MCF 10A (cell line): ENCODE data around the gene PLPP2. TPM values are rescaled to one million over a fixed set of nuclear protein-coding genes. Genes with fewer than 3 reads are reported as not detected.

Source experiments
- BruUV-seq: library from RNA; stranded (reverse); fragments of 400-500 nt; replicated peaks from 2 replicates; lab custom pipeline; 2021; lab: Mats Ljungman, UMichigan
- CTCF ChIA-PET: fragments of 300-600 bp; sonication (Branson Sonifier 250); formaldehyde crosslinking; extraction: SDS; loops from one replicate; lab custom pipeline; 2021; ENCODE audit warnings: antibody characterized with exemption, inconsistent platforms; lab: Yijun Ruan, JAX
- POLR2A ChIA-PET: fragments of 300-600, 350-650 bp; sonication (Branson Sonifier 250); formaldehyde crosslinking; extraction: SDS; loops from one replicate; lab custom pipeline; 2020; ENCODE audit warnings: antibody characterized with exemption, inconsistent platforms; lab: Yijun Ruan, JAX
- DNase-seq: peaks from one replicate; pipeline ENCODE4 v3.0.0-alpha.2; 2018; ENCODE audit not compliant: unreplicated experiment
- H3K27ac Mint-ChIP-seq: one replicate; pipeline ENCODE4 v1.8.0; 2022; ENCODE audit warnings: mild to moderate bottlenecking, low read depth, mixed read lengths; ENCODE audit not compliant: unreplicated experiment
- H3K27me3 Mint-ChIP-seq: one replicate; pipeline ENCODE4 v1.8.0; 2022; ENCODE audit warnings: mixed read lengths; ENCODE audit not compliant: insufficient read depth, unreplicated experiment
- H3K36me3 Mint-ChIP-seq: one replicate; pipeline ENCODE4 v1.8.0; 2022; ENCODE audit warnings: mild to moderate bottlenecking, moderate library complexity, mixed read lengths; ENCODE audit not compliant: insufficient read depth, unreplicated experiment
- H3K4me1 Mint-ChIP-seq: one replicate; pipeline ENCODE4 v1.8.0; 2022; ENCODE audit warnings: mixed read lengths; ENCODE audit not compliant: insufficient read depth, unreplicated experiment
- H3K4me3 Mint-ChIP-seq: one replicate; pipeline ENCODE4 v1.8.0; 2022; ENCODE audit warnings: mild to moderate bottlenecking, moderate library complexity, mixed read lengths; ENCODE audit not compliant: unreplicated experiment
- H3K9me3 Mint-ChIP-seq: one replicate; pipeline ENCODE4 v1.8.0; 2022; ENCODE audit warnings: mixed read lengths; ENCODE audit not compliant: unreplicated experiment
- CTCF ChIP-seq: fragments of 200-600 bp; IDR thresholded peaks from one replicate; pipeline ENCODE4 v1.8.0; 2022; ENCODE audit warnings: antibody characterized with exemption, mild to moderate bottlenecking; ENCODE audit not compliant: unreplicated experiment
- intact Hi-C: fragments of 100-400 bp; cut with micrococcal nuclease; formaldehyde crosslinking; loops from 2 replicates; pipeline ENCODE4 v1.14.1; 2022
- total RNA-seq: library from RNA; stranded (reverse); gene quantifications from 2 replicates; pipeline ENCODE4 v1.2.3, GENCODE V29; 2022

PLPP2 gene
- total RNA-seq, 1 experiment from 2014 or later = 5.4 TPM

DNA sequence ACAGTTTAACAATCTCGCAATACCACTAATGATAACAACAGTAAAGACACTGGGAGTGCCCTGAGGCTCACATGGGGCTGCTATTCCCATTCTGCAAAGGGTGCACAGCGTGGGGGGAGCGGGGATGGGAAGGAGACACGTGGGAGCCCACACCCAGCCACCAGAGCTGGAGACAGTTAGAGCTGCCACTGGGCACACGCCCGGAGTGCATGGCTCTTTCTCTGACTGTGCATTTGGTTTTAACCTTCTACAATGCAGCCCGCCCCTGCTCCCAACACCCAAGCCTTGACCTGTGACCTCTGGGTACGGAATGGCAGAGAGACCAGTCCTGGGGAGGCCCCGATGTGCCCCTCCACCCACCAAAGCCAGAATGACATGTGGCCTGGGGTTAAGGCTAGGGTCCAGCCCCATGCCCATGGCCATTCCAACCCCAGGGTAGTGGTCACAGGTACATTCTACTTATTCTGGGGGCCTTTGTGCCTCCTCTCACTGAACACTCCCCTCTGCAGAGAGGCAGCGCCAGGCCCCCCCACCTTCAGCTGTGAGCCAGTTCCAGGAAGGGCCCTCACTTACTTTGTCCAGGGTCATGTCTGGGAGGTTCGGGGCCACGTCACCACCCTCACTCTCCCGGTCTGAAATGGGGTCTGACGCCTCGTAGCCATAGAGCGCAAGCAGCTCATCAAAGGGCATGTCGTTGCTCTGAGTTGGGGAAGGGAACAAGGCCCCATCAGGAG is 36.3 kb upstream of the PLPP2 start:
- no TSS peak for BruUV-seq

DNA sequence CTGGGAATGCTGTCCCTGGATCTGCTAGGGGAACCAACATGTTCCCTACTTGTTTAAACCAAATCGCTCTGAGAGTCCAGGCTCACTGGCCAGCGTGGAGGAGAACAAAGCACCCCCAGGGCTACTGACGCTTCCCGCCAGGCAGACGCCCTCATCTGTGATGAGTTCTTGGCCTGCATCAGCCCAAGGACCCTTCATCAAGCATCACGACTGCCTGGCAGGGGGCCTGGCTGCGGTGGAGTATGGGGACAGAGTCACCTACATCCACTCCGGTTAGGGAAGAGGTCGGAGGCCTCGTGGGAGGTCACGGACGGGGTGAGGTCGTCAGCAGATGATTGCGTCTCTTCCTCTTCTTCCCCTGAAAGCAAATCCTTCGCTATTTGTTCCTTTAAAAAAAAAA is 35.7 kb upstream of the PLPP2 start:
- no peak for DNase-seq

More for the DNA sequence above, 36.3 kb upstream of the PLPP2 start:
- Mint-ChIP-seq H3K4me1 (no peaks in the 10 kb centered on the region), H3K9me3 (no peaks in the 10 kb centered on the region), H3K27ac (no peak overlapping the region), H3K36me3 (peaks cover 61% of the 10 kb centered on the region), H3K4me3 (no peak overlapping the region), H3K27me3 (no peaks in the 10 kb centered on the region)
- intact Hi-C loops = no loop called here
- ChIA-PET POLR2A (no interaction called here), CTCF (interaction anchor here (0.6 kb wide), 1 partner anchor 32 kb away, joined by 3 read pairs; no protein-coding TSS in a partner anchor)
- TF ChIP-seq CTCF = no peak
- DNase-seq = no peak

DNA sequence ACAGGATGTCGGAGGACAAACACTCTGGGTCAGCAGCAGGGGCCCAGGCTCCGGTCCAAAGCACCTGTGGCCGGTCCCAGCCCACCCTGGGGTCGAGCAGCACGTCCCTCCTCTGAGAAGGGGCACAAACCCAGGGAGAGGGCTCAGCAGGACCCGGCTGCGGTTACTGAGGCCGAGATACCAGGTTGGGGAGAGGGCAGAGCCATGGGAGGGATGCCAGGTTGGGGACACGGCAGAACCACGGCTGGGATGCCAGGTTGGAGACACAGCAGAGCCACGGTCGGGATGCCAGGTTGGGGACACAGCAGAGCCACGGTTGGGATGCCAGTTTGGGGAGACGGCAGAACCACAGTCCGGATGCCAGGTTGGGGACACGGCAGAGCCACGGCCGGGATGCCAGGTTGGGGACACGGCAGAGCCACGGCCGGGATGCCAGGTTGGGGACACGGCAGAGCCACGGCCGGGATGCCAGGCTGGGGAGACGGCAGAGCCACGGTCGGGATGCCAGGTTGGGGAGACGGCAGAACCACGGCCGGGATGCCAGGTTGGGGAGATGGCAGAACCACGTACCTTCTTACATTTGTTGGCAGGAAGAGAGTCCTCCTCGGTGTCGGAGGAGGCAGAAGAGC is 34.8 kb upstream of the PLPP2 start:
- BruUV-seq = no TSS peak
- intact Hi-C loops = no loop called here
- peaks cover 57% of the 10 kb centered on the region for H3K36me3 Mint-ChIP-seq
- no peaks in the 10 kb centered on the region for H3K9me3 Mint-ChIP-seq
- ChIA-PET CTCF (no interaction called here), POLR2A (no interaction called here)
- no peak overlapping the region for H3K27ac Mint-ChIP-seq
- TF ChIP-seq CTCF = no peak
- H3K27me3 Mint-ChIP-seq = no peaks in the 10 kb centered on the region
- no peaks in the 10 kb centered on the region for H3K4me1 Mint-ChIP-seq
- DNase-seq = no peak
- no peak overlapping the region for H3K4me3 Mint-ChIP-seq

More for the DNA sequence above, 35.7 kb upstream of the PLPP2 start:
- TF ChIP-seq CTCF = no peak
- Mint-ChIP-seq H3K27me3 (no peaks in the 10 kb centered on the region), H3K4me3 (no peak overlapping the region), H3K9me3 (no peaks in the 10 kb centered on the region), H3K27ac (no peak overlapping the region), H3K36me3 (peaks cover 57% of the 10 kb centered on the region), H3K4me1 (no peaks in the 10 kb centered on the region)
- intact Hi-C loops = no loop called here
- CTCF ChIA-PET = no interaction called here
- no TSS peak for BruUV-seq
- POLR2A ChIA-PET = no interaction called here

DNA sequence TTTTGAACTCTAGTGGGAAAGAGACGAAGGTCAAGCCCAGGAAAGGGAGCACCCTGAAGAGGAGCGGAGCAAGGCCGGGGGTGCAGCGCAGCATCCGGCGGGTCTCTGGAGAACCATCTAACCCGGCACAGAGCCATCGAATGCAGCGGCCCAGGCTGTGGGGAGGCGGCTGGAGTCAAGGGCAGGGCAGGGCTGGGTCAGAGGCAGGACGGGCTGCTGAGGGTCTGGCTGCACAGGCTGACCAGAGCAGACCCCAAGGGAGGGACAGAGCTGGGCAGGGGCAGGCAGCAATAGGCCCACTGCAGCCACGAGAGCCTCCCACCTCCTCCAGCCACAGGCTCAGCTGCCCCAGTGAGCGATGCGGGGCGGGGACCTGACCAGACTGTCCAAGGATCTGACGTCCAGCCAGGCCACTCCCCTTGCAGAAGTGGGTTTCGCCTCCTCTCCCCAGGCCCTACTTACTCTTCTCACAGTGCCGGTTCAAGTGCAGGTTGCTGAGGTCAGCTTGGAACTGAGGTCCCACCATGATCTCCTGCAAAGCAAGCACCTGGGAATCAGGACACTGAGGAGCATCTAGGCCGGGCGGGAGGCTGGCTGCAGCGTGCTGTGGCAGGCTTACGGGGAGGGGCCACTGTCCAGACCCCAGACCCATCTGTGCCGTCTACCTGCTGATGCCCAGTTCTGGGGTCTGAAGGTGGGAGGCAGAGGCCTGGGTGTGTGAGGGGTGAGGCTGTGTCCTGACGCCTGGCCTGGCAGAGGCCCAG is 34.2 kb upstream of the PLPP2 start:
- intact Hi-C loops = no loop called here
- CTCF ChIA-PET = no interaction called here
- H3K9me3 Mint-ChIP-seq = no peaks in the 10 kb centered on the region
- no peak for DNase-seq
- BruUV-seq = no TSS peak
- H3K27ac Mint-ChIP-seq = no peak overlapping the region
- POLR2A ChIA-PET = interaction anchor here (0.6 kb wide), 1 partner anchor 36 kb away, joined by 3 read pairs; no protein-coding TSS in a partner anchor
- H3K4me3 Mint-ChIP-seq = no peak overlapping the region
- TF ChIP-seq CTCF = no peak
- no peaks in the 10 kb centered on the region for H3K27me3 Mint-ChIP-seq
- peaks cover 57% of the 10 kb centered on the region for H3K36me3 Mint-ChIP-seq
- H3K4me1 Mint-ChIP-seq = no peaks in the 10 kb centered on the region
